Skin of body (tissue), 2 donors: ENCODE results near the gene RIN3. TPM values are rescaled to one million over a fixed set of nuclear protein-coding genes. Genes with fewer than 3 reads are reported as not detected.
"Not testable (repeated sequence)": the region's sequence is repeated elsewhere in the genome, so short reads cannot be mapped to it uniquely, and the experiment has no call there.

Source experiments
- DNase-seq: peaks from one replicate; lab custom pipeline; 2025; lab: John Stamatoyannopoulos, UW
- total RNA-seq: library from RNA; depleted of rRNA; stranded (reverse); fragments of >200 nt; gene quantifications from one replicate; pipeline ENCODE4 v1.2.3, GENCODE V29; 2014

RIN3 gene
- total RNA-seq, 1 donor from 2014 or later = 8.2 TPM

DNA sequence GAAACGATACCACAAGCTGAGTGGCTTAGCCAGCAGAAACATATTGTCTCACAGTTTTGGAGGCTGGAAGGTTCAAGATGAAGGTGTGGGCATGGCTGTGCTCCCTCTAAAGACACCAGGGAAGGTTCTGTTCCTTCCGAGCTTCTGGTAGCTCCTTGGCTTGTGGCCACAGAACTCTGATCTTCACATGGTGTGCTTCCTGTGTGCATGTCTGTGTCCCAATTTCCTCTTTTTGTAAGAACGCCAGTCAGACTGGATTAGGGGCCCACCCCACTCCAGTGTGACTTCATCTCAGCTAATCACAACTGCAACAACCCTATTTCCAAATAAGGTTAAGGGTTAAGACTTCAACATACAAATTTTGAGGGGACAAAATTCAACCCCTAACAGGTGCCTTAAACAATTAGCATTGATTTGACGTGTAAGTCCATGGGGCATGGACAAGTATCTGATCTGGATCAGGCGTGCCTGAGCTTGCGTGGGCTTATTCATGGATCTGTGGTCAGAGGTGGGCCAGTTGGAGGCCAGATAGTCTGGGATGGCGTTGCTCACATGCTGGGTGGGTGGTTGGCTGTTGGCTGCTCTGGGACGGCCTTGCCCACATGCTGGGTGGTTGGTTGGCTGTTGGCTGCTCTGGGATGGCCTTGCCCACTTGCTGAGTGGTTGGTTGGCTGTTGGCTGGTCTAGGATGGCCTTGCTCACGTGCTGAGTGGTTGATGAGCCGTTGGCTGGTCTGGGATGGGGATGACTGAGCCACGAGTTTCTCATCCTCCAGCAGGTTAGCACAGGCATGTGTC is 146.4 kb downstream of the RIN3 start:
- DNase-seq = no peak

DNA sequence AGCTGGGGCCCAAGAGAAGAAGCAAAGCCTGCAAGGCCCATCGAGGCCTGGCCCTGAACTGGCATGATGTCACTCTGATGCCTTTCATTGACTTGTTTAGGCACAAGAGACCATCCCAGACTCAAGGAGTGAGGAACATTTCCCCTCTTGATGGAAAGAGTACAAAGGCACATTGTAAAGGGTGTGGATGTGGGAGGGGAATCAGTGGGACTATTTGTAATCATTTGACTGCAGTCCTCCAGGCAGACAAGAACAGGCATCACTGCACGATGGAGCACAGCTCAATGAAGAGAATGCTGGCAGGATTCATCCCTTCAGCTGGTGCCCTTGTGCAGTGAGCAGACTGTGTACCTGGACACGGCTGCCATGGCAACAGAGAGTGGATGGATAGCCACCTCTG is 147.0 kb downstream of the RIN3 start:
- no peak for DNase-seq

DNA sequence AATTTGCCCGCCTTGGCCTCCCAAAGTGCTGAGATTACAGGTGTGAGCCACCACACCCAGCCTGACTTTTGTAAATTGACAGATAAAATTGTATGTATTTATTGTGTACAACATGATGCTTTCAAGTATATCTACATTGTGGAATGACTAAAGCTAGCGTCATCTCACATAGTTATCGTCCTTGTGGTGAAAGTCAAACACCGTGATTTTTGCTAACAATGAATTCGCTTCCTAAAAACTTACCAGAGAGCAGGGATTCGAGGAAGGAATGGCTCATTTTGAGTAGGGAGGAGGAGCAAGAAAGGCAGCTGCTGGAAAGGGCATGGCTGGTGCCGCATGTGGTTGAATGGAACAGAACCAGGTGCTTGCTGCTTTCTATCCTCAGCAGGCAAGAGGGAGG is 149.5 kb downstream of the RIN3 start:
- DNase-seq = no peak

DNA sequence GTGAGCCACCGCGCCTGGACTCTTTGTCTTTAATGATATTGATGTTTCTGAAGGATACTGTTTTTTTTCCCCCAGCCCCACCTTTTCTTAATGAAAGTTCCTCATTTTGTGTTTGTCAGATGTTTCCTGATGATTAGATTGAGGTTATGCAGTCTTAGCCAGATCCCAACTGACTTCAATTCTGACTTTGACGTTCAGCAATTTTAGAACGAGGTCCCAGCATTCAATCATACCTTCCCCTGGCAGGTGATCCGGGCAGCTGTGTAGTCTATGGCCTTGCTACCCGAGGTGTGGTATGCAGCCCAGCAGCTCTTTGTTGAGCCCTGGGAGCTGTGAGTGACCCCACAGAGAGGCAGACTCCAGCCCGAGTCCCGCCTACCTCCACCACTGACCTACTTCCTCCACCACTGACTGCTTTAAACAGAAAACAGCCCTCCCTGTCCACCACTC is 152.1 kb downstream of the RIN3 start:
- no peak for DNase-seq

DNA sequence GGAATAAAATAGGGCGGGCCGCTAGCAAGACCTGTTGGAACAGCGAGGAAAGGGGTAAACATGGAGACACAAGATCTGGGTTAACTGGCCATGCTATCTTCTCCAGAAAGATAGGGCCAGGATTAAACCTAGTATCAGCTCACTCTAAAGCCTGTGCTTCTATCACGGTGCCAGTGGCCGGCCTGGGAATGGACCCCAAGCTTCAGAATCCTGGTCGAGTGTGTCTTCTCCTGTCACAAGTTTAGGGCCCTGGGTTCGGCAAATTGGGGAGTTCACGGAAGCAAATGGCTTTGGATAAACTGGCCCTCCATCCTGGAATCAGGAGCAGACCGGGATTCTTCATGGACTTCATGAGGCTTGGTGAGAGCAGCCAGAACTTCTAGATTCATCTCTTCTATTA is 152.7 kb downstream of the RIN3 start:
- no peak for DNase-seq

DNA sequence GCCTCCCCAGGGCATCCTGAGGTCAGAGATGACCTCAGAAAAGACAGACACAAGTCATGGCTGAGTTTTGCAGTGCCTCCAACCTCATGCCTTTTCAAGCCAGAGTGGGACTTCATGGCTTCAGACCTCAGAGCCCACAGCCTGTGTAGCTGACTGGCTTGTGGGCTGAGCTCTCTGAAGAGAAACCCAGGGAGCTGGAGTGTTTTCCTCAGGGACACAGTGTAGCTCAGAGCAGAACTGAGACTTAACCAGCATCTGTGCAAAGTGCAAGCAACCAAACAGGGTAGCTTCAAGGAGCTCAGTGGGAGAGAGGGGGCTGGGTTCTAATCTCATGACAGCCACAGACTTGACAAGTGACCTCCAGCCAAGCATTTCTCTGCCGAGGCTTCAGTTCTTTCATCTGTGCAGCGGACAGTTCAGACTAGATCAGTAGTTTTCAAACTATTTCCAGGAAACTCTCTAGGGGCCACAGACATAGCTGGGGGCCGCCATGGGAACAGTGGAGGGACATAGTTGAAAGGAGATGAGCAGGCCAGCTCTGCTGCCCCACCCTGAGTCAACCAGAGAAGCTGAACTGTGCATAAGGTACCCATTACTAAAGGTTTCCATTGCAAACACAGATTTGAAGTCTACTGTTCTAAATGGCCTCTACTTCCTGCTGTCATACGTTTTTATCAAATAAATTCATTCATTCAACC is 154.8 kb downstream of the RIN3 start:
- no peak for DNase-seq

DNA sequence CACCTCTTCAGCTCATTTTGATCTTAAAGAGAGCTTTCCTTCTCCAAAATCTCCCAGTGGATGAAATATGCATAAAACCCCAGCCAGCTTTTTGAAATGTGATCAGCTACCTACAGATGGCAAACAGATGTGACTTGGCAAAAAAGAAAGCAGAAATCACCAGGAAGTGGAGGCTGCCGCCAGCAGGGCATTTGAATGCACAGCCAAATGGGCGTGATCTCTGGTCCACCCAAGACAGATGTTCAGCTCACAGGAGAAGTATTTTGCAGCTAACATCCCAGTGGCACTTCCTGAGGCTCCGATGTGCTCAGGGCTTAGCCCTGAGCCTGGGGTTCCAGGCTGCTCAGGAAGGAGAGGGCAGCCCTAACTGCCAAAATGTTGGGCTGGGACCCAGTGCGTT is 156.6 kb downstream of the RIN3 start:
- DNase-seq = peak; percentile 93

DNA sequence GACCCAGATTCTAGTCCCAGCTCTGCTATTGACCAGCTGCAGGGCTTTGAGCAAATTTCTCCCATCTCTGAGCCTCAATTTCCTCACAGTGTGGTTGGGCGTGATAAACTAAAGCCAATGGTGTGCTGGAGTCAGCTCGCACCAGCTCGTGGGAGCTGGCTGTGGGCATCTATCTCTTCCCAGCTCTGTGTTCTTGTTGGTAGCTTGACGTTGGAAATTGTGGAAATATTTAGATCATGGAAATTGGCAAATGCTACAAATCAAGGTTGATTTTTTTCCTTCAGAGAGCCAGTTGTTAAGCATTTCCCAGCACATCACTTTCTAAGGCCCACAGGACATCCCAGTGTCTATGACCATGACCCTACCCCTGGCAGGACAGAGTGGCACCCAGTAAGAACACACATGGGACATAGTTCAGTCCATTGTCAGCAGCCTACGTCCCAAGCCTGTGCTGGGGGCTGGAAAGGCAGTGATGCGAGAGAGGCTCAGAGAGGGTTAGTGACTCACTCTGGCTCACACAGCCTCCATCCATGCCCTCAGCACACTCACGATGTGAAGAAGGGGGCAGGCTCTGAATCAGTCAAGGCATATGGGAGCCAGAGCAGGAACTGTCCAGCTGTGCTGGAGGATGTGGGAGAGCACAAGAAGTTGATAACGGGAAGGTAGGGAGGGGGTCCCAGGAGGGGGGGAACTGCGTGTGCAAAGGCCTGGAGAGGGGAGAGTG is 157.2 kb downstream of the RIN3 start:
- no peak for DNase-seq

DNA sequence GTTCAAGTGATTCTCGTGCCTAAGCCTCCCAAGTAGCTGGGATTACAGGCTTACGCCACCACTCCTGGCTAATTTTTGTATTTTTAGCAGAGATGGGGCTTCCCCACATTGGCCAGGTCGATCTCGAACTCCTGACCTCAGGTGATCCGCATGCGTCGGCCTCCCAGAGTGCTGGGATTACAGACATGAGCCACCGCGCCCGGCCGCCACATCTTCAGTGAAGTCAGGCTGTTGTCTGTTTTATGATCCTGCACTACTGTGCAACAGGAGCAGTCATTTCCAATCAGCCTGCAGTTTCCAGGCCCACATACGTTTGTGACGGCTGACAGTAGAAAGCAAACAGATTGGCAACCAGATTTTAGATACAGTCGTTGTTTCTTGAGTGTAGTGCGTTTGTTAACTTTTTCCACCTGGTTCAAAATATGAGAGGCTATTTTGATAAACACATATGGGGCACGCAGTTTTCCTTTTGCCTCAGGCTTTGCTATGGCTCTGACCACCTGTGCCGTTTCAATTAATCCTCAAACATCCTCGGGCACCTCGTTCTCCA is 160.1 kb downstream of the RIN3 start:
- DNase-seq = no peak

DNA sequence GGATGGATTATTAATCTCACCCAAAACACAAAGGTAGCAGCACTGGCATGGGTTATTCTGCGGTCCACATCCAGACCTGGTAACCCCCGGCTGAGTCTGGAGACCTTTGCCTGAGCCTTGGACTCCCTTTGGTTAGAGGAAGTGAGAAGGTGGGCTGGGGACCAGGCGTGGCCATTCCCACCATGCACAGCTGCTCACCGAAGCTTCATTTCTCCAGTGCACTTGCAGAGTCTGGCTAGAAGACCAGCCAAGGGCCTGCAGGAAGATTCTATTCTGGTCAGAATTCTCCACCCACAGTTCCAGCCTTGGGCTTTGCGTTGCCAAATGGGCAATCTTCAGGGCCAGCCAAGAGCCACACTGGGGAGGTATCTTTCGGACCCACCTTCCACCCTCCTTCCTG is 161.8 kb downstream of the RIN3 start:
- DNase-seq = no peak

DNA sequence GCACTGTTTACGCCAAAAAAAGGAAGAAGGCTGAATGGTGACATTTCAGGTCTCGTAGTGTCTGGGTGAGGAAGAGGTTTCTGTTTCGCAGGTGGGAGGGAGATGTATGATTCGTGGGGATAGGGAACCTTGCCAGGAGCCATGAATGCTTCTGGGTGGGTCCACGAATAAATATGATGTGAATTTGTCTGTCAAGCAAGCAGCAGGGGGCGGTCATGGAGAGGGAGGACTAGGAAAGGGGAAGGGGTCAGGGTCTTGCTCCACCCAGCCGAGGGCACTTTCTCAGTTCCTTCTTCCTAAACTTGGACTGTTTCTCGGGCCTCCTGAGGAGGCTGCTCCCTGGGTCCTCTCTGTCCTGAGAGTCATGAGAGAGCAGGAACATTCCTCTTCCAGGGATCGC is 162.4 kb downstream of the RIN3 start:
- no peak for DNase-seq

DNA sequence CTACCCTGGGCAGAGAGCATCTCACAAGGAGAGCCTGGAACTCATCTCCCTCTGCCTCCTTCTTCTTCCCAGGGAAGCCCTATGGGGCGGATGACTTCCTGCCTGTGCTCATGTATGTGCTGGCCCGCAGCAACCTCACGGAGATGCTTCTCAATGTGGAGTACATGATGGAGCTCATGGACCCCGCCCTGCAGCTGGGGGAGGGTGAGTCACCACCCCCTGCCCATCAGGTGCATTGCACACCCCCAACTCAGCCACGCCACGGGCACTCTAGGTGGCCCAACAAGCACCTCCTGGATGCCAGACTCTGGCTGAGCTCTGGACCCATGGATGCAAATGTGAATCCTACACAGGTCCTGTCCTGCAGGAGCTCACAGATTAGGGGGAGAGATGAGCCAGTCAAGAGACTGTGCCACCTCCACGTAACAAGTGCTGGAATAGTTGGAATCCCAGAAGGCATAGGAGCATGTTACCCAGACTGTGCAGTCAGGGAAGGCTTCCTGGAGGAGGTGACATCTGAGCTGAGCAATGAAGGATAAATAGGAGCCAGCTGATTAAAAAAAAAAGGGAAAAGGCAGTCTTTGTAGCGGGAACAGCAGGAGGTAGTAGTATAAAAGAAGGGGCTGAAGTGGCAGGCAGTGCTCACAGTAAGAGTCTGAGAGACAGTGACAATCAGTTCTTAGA is 163.0 kb downstream of the RIN3 start:
- no peak for DNase-seq

DNA sequence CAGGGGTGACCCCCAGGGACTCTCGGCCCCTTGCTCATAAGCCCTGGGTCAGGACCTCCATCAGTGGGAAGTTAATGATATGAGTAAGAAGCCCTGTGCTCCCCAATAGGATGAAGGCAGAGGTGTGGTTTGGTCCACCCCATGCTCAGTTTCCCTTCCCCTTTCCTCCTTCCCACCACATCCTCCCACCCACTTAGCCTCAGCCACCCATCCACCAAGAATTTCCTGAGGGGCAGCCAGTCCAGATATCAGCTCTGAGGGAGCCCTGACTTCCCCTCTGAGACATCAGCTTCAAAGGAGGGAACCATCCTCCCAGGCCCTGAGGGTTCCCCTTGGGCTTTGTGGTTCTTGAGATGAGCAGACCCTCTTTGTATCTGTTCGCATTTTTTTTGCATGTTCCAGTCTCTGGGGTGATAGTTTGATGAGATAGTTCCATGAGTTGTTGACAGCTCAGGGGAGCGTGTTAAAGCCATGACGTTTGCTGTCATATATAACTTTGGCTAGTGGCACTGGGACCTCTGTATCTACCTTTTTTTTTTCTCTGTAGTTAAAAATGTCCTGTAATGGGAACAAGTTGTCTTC is 163.6 kb downstream of the RIN3 start:
- no peak for DNase-seq

DNA sequence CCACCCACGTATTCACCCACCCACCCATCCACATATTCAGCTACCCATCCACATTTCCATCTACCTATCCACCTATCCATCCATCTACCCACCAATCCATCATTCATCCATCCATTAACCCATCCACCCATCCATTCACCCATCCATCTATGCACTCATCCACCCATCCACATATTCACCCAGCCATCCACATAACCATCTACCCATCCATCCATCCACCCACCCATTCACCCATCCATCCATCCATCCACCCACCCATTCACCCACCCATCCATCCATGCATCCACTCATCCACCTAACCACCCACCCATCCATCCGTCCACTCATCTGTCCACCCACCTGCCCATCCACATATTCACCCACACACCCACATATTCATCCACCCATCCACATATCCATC is 164.4 kb downstream of the RIN3 start:
- no peak for DNase-seq

DNA sequence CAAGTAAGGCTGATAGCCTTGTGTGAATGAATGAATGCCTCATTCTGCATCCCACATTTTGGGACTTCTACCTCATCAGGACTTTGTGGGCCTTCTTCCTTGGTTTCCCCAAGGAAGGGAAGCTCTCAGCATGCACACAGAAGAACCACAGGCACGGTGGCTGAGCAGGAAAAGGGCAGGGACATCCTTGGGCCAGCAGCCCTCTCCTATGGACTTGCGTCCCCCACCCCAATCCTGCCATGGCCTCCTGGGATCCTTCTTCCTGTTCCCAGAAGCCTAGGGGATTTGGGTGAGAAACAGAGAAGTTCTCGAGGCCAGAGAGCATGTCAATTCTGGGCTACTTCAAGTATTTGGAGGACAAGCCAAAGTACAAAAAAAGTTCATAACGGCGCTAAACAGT is 165.2 kb downstream of the RIN3 start:
- no peak for DNase-seq

DNA sequence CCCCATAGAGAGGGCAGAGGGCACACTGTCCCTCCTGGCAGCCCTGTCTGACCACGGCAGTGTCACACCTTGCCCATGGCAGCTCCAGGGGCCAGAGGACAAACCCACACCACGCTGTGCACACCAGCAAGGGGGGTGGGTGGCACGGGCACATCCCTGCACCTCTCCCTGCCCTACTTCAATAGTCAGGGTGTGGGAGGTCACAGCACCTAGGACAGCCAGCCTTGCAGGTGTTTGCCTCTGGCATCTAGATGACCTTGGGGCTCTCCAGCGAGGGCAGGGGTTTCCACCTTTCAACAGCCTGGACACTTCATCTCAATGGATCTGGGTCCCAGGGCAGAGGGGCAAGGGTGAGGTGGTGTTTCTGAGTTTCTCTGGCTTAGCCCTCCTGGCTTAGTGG is 165.7 kb downstream of the RIN3 start:
- DNase-seq = no peak

DNA sequence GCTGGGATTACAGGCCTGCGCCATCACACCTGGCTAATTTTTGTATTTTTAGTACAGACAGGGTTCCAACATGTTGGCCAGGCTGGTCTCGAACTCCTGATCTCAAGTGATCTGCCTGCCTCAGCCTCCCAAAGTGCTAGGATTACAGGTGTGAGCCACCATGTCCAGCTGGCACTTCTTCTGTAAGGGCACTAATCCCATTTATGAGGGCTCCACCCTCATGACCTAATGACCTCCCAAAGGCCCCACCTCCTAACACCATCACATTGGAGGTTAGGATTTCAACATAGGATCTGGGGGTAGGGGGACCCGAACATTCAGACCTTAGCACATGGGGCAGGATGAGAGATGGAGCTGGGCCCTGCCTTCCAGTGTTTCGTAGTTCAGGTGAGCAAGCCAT is 166.7 kb downstream of the RIN3 start:
- DNase-seq = not testable (repeated sequence)

DNA sequence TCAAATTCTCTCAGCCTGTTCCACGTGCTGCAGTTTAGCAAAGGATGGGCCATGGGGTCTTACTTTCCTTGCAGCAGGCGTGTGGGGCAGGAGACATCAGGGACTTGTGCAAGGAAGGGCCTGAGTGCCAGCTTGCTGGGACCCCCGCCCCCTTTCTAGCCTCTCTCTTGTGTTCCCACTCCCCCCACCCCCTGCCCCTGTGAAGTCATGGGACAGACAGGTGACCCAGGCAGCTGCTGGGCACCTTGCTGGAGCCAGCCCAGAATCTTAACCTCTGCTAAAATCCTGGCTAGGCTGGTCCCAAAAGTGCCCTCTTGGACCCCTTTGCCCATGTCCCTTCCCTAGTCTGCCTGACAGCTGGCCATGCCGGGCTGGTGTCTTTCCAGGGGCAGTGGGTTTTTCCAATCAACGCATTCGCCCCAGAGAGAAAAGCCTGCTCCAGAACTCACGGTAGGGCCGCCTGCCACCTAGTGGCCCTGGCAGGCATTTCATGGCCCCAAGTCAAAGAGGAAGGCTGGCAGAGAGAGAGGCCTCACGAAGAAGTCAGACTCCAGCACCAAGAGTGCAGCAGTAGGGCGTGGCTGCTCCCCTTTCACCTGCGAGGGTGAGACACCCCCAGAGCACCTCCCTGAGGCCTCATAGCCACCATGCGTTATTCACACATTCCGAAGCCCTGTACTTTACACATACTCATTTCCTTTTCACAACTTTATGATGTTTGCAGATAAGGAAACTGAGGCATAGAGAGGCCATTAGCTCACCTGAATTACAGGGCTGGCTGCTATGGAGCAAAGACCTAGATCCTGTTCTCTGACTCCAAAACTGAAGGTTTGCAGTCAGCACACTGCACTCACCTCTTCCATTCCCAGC is 167.4 kb downstream of the RIN3 start:
- DNase-seq = peak; percentile 61

DNA sequence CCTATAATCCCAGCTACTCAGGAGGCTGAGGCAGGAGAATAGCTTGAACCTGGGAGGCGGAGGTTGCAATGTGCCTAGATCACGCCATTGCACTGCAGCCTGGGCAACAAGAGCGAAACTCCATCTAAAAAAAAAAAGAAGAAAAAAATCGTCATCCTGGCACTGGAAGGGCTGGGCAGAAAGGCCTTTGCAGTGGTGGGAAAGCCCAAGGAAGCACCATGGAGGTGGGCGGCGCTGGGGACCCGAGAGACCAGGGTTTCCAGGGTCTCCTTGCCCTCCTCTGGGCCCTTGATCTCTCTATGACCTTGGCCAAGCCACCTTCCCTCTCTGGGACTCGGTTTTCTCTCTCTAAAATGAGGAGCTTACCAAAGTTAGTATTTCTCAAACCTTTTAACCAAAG is 169.5 kb downstream of the RIN3 start:
- DNase-seq = no peak
